ENCODE measurements around the gene TSPAN9. TPM values are rescaled to one million over a fixed set of nuclear protein-coding genes. Genes with fewer than 3 reads are reported as not detected.

TSPAN9 gene
- total and polyA plus RNA-seq, 2 donors: 33.3 to 50.4 TPM

- Histone ChIP-seq H3K36me3 (ENCODE audit: insufficient read depth) (no peaks in the 10 kb centered on the region), H3K4me1 (ENCODE audit: insufficient read depth) (no peaks in the 10 kb centered on the region)
- 91% methylated on average over 18 of the region's 18 CpGs for WGBS
Observed at GRCh38 chr12:3277306-3277943, 200.2 kb downstream of the TSPAN9 start.

GRCh38 chr12:3278681-3279414 is 201.7 kb downstream of the TSPAN9 start:
- DNase-seq (ENCODE audit: extremely low spot score): no peak
- Histone ChIP-seq H3K4me3 (ENCODE audit: low read depth, low read length) (no peak overlapping the region), H3K4me1 (ENCODE audit: insufficient read depth) (no peaks in the 10 kb centered on the region), H3K27ac (ENCODE audit: low read depth) (no peak overlapping the region), H3K36me3 (ENCODE audit: insufficient read depth) (no peaks in the 10 kb centered on the region)
- 94% methylated on average over 5 of the region's 5 CpGs for WGBS

More at GRCh38 chr12:3277306-3277943, 200.2 kb downstream of the TSPAN9 start:
- no peak for DNase-seq (ENCODE audit: extremely low spot score)
- Histone ChIP-seq H3K27ac (ENCODE audit: low read depth) (no peak overlapping the region), H3K4me3 (ENCODE audit: low read depth, low read length) (no peak overlapping the region)

DNA sequence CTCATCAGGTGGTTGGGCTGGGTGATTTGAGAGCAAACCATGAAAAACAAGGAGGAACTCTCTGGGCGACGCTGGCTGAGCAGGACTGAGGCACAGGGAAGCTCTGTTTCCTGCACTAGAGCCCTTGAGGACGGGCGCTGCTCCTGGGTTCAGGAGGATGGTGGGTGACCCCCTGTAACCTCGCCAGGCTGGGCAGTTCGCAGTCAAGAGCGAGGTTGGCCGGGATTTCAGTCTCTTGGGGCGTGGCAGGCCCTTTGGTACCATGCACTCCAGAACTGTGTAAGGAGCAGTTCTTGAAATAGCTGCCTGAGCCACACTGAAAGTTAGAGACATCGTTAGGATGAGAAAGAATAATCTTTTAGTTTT is 202.2 kb downstream of the TSPAN9 start:
- H3K27ac ChIP-seq (ENCODE audit: low read depth): no peak overlapping the region
- WGBS: 87% methylated on average over 10 of the region's 10 CpGs
- DNase-seq (ENCODE audit: extremely low spot score): no peak
- H3K36me3 ChIP-seq (ENCODE audit: insufficient read depth): no peaks in the 10 kb centered on the region
- no peak overlapping the region for H3K4me3 ChIP-seq (ENCODE audit: low read depth, low read length)
- H3K4me1 ChIP-seq (ENCODE audit: insufficient read depth): no peaks in the 10 kb centered on the region

- no peak for DNase-seq (ENCODE audit: extremely low spot score)
- H3K36me3 ChIP-seq (ENCODE audit: insufficient read depth): no peaks in the 10 kb centered on the region
- no peak overlapping the region for H3K4me3 ChIP-seq (ENCODE audit: low read depth, low read length)
- H3K27ac ChIP-seq (ENCODE audit: low read depth): no peak overlapping the region
- H3K4me1 ChIP-seq (ENCODE audit: insufficient read depth): no peaks in the 10 kb centered on the region
- WGBS: 88% methylated on average over 8 of the region's 8 CpGs
Observed at GRCh38 chr12:3279832-3280231, 202.7 kb downstream of the TSPAN9 start.

DNA sequence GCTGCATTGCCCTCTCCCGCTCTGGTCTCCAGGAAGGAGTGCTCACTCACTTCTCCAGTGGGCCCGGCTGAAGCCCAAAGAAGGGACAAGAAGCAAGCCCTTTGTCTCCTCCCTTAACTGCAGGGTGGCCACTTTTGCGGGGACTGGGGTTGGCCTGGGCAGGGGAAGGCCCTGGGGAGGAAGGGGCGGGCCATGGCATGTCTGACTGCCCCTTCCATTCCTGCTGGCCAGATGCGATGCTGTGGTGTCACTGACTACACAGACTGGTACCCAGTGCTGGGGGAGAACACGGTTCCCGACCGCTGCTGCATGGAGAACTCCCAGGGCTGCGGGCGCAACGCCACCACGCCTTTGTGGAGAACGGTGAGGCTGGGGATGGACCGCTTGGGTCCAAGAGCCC is 203.8 kb downstream of the TSPAN9 start:
- 95% methylated on average over 14 of the region's 14 CpGs for WGBS
- no peak for DNase-seq (ENCODE audit: extremely low spot score)
- H3K4me1 ChIP-seq (ENCODE audit: insufficient read depth): no peaks in the 10 kb centered on the region
- no peak overlapping the region for H3K4me3 ChIP-seq (ENCODE audit: low read depth, low read length)
- no peak overlapping the region for H3K27ac ChIP-seq (ENCODE audit: low read depth)
- no peaks in the 10 kb centered on the region for H3K36me3 ChIP-seq (ENCODE audit: insufficient read depth)

GRCh38 chr12:3281588-3282383 is 204.6 kb downstream of the TSPAN9 start:
- no peak for DNase-seq (ENCODE audit: extremely low spot score)

DNA sequence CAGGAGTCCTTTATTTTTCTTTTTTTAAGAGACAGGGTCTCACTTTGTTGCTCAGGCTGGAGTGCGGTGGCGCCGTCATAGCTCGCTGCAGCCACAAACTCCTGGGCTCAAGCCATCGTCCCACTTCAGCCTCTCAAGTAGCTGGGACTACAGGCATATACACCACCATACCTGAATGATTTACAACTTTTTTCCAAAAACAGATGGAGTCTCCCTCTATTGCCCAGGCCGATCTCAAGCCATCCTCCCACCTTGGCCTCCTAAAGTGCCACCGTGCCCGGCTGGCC is 205.1 kb downstream of the TSPAN9 start:
- H3K27ac ChIP-seq (ENCODE audit: low read depth): no peak overlapping the region
- no peak overlapping the region for H3K4me3 ChIP-seq (ENCODE audit: low read depth, low read length)
- no peak for DNase-seq (ENCODE audit: extremely low spot score)
- no peaks in the 10 kb centered on the region for H3K4me1 ChIP-seq (ENCODE audit: insufficient read depth)
- no peaks in the 10 kb centered on the region for H3K36me3 ChIP-seq (ENCODE audit: insufficient read depth)
- WGBS: 96% methylated on average over 8 of the region's 8 CpGs

More at GRCh38 chr12:3281588-3282383, 204.6 kb downstream of the TSPAN9 start:
- 84% methylated on average over 23 of the region's 23 CpGs for WGBS
- Histone ChIP-seq H3K36me3 (ENCODE audit: insufficient read depth) (no peaks in the 10 kb centered on the region), H3K4me1 (ENCODE audit: insufficient read depth) (no peaks in the 10 kb centered on the region), H3K27ac (ENCODE audit: low read depth) (no peak overlapping the region), H3K4me3 (ENCODE audit: low read depth, low read length) (no peak overlapping the region)

DNA sequence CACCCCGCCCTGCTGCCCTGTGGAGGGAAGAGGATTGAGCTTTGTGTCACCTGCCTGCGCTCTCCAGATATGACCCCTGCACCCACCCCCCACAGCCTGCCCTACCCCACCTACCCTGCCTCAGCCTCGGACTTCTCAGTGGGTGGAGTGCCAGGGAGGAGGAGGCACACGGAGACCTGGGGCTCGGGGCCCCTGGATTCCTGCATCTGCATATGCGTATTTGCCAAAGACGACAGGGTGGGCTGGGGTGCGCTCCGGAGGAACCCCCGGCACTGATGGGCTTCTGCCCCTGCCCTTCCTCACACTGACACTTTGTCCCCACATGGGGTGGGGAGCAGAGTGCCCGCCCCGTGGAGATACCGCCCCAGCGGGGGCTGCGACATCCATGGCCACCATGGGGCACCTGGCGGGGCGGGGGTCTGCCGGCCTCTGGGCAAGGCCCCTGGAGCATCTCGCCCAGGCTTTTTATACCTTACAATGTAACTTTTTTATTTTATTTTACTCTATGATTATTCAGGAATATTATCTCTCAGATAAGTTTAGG is 206.0 kb downstream of the TSPAN9 start:
- DNase-seq (ENCODE audit: extremely low spot score): no peak
- no peaks in the 10 kb centered on the region for H3K4me1 ChIP-seq (ENCODE audit: insufficient read depth)
- no peak overlapping the region for H3K4me3 ChIP-seq (ENCODE audit: low read depth, low read length)
- H3K27ac ChIP-seq (ENCODE audit: low read depth): no peak overlapping the region
- no peaks in the 10 kb centered on the region for H3K36me3 ChIP-seq (ENCODE audit: insufficient read depth)
- 92% methylated on average over 19 of the region's 19 CpGs for WGBS

DNA sequence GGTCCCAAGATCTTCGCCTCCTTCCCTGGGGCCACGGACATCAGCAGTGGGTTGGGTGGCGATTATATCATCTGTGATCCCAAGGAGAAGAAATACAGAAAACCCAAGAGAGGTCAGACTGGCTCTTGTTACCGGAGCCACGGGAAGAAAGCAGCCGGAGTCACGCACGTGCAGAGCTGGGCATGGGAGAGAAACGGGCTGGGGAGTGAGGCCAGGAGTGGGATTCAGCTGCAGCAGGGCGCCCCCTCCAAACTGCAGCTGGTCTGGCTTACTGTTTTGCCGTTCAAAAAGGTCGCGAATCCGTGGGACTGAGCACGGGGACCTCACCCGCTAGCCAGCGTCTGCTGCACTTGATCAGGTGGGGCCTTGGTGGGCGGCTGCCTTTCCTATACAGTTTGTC is 207.2 kb downstream of the TSPAN9 start:
- 87% methylated on average over 18 of the region's 18 CpGs for WGBS

DNA sequence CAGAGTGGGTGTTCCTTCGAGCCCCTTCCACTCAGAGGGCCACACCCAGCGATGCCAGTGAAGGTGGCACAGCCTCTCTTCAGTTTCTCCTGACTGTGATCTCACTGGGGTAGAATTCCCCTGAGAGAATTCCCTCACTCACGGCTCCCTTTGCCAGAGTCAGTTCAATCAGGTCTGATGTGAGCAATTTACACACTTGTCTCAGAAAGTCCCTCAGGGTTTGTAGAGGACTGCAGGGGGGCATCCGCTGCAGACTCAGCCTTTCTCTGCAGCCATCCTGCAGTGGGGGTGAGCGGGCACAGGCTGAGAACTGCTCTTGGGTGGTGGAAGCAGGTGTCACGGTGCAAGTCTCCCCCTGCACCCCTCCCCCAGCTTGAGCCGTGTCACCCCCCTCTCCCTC is 208.4 kb downstream of the TSPAN9 start:
- WGBS: 87% methylated on average over 7 of the region's 7 CpGs
- H3K27ac ChIP-seq (ENCODE audit: low read depth): no peak overlapping the region
- no peaks in the 10 kb centered on the region for H3K36me3 ChIP-seq (ENCODE audit: insufficient read depth)
- H3K4me3 ChIP-seq (ENCODE audit: low read depth, low read length): no peak overlapping the region
- no peak for DNase-seq (ENCODE audit: extremely low spot score)
- no peaks in the 10 kb centered on the region for H3K4me1 ChIP-seq (ENCODE audit: insufficient read depth)

More for the DNA sequence above, 207.2 kb downstream of the TSPAN9 start:
- H3K36me3 ChIP-seq (ENCODE audit: insufficient read depth): no peaks in the 10 kb centered on the region
- no peak overlapping the region for H3K4me3 ChIP-seq (ENCODE audit: low read depth, low read length)
- no peak overlapping the region for H3K27ac ChIP-seq (ENCODE audit: low read depth)
- no peak for DNase-seq (ENCODE audit: extremely low spot score)
- H3K4me1 ChIP-seq (ENCODE audit: insufficient read depth): no peaks in the 10 kb centered on the region

DNA sequence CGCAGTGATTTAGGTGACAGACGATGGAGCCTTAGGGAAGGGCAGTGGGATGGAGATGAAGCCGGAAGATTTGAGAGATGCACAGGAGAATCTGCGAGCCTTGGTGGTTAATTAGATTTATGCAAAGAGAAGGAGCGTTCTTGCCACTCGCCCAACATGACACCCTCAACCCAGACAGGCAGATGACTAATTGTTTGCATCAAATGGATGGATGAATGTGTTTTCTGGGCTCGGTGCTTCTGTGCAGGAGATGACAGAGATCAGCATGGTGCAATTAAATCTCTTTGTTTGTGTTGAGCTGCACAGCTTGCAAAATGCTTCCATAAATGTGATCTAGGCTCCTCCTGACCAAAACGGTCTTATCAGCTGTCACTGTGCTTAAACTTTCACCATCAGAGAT is 211.5 kb downstream of the TSPAN9 start:
- DNase-seq (ENCODE audit: extremely low spot score): no peak
- Histone ChIP-seq H3K4me3 (ENCODE audit: low read depth, low read length) (no peak overlapping the region), H3K36me3 (ENCODE audit: insufficient read depth) (no peaks in the 10 kb centered on the region), H3K27ac (ENCODE audit: low read depth) (no peak overlapping the region), H3K4me1 (ENCODE audit: insufficient read depth) (no peaks in the 10 kb centered on the region)
- 81% methylated on average over 8 of the region's 8 CpGs for WGBS

- H3K4me1 ChIP-seq (ENCODE audit: insufficient read depth): no peaks in the 10 kb centered on the region
- no peak for DNase-seq (ENCODE audit: extremely low spot score)
- H3K36me3 ChIP-seq (ENCODE audit: insufficient read depth): no peaks in the 10 kb centered on the region
- 89% methylated on average over 9 of the region's 9 CpGs for WGBS
- H3K27ac ChIP-seq (ENCODE audit: low read depth): no peak overlapping the region
- no peak overlapping the region for H3K4me3 ChIP-seq (ENCODE audit: low read depth, low read length)
Observed at GRCh38 chr12:3289702-3290101, 212.5 kb downstream of the TSPAN9 start.

GRCh38 chr12:3291939-3292338 is 214.8 kb downstream of the TSPAN9 start:
- Histone ChIP-seq H3K27ac (ENCODE audit: low read depth) (no peak overlapping the region), H3K36me3 (ENCODE audit: insufficient read depth) (no peaks in the 10 kb centered on the region), H3K4me1 (ENCODE audit: insufficient read depth) (no peaks in the 10 kb centered on the region), H3K4me3 (ENCODE audit: low read depth, low read length) (no peak overlapping the region)
- WGBS: 96% methylated on average over 16 of the region's 16 CpGs
- no peak for DNase-seq (ENCODE audit: extremely low spot score)

All from urinary bladder (tissue), 4 donors.